Fibroblast of pulmonary artery (primary cell): ENCODE measurements around the gene LRRC37A2.
"Not testable (repeated sequence)": the region's sequence is repeated elsewhere in the genome, so short reads cannot be mapped to it uniquely, and the experiment has no call there.

Experiments used
- DNase-seq: peaks from one replicate; pipeline ENCODE4 v3.0.0-alpha.2; 2010; ENCODE audit warnings: low read depth
- H3K4me3 ChIP-seq: replicated peaks from 2 replicates; pipeline ENCODE4 v1.5.1; 2011; ENCODE audit warnings: low read depth, mild to moderate bottlenecking, control low read depth, low read length, moderate library complexity

The LRRC37A2 gene

GRCh38 chr17:46590157-46591146, 78.2 kb downstream of the LRRC37A2 start, which contains the start of gene NSF:
Gene NSF, plus strand, starts transcription at chr17:46590669. Its CDS starts 107 bp downstream, at chr17:46590776.
- DNase-seq, H3K4me3 ChIP-seq: not testable (repeated sequence)

GRCh38 chr17:46591332-46591731, 79.1 kb downstream of the LRRC37A2 start:
- DNase-seq, H3K4me3 ChIP-seq: not testable (repeated sequence)

GRCh38 chr17:46598344-46598931, 86.2 kb downstream of the LRRC37A2 start:
- DNase-seq, H3K4me3 ChIP-seq: not testable (repeated sequence)

GRCh38 chr17:46600767-46601166, 88.5 kb downstream of the LRRC37A2 start:
- not testable (repeated sequence) for H3K4me3 ChIP-seq, DNase-seq

GRCh38 chr17:46603125-46603524, 90.9 kb downstream of the LRRC37A2 start:
- not testable (repeated sequence) for DNase-seq, H3K4me3 ChIP-seq
